ENCODE data around the gene SSU72.

DNA sequence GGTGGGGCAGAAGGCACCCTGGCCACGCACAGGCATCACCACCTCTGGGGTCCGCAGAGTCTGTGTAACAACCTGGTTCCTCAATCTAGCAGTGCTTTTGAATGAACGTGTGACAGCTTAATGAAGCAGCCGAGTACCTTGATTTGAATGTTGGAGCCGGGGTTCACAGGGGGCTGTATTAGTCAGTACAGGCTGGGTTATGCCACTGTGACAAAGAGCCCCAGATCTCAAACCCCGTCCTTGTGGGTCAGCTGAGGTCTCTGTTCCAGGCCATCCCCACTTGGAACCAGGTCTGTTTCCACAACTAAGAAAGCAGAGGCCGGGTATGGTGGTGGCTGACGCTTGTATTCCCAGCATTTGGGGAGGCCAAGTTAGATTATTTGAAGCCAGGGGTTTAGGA lies 44.7 kb downstream of the SSU72 start:
- TF ChIP-seq, protein P1, sequence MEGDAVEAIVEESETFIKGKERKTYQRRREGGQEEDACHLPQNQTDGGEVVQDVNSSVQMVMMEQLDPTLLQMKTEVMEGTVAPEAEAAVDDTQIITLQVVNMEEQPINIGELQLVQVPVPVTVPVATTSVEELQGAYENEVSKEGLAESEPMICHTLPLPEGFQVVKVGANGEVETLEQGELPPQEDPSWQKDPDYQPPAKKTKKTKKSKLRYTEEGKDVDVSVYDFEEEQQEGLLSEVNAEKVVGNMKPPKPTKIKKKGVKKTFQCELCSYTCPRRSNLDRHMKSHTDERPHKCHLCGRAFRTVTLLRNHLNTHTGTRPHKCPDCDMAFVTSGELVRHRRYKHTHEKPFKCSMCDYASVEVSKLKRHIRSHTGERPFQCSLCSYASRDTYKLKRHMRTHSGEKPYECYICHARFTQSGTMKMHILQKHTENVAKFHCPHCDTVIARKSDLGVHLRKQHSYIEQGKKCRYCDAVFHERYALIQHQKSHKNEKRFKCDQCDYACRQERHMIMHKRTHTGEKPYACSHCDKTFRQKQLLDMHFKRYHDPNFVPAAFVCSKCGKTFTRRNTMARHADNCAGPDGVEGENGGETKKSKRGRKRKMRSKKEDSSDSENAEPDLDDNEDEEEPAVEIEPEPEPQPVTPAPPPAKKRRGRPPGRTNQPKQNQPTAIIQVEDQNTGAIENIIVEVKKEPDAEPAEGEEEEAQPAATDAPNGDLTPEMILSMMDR (conservative IDR thresholded peaks at IDR 0.05; ENCODE audit: low read length), result no peak
- no peak for TF ChIP-seq EZH2phosphoT487 (IDR thresholded peaks at IDR 0.05; ENCODE audit: borderline replicate concordance)

Measured in Loucy (cell line).